HUDEP-2 (cell line): ENCODE data around the gene SDC4.
A peak's percentile ranks its signal among the peaks of the same experiment; 100 is the strongest.

ENCODE experiments used
- DNase-seq, 76 experiments: peaks; one replicate each; lab custom pipeline; 2025; ENCODE audit not compliant: unreplicated experiment in 76 of 76; lab: John Stamatoyannopoulos, UW

Gene SDC4, protein sequence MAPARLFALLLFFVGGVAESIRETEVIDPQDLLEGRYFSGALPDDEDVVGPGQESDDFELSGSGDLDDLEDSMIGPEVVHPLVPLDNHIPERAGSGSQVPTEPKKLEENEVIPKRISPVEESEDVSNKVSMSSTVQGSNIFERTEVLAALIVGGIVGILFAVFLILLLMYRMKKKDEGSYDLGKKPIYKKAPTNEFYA

DNA sequence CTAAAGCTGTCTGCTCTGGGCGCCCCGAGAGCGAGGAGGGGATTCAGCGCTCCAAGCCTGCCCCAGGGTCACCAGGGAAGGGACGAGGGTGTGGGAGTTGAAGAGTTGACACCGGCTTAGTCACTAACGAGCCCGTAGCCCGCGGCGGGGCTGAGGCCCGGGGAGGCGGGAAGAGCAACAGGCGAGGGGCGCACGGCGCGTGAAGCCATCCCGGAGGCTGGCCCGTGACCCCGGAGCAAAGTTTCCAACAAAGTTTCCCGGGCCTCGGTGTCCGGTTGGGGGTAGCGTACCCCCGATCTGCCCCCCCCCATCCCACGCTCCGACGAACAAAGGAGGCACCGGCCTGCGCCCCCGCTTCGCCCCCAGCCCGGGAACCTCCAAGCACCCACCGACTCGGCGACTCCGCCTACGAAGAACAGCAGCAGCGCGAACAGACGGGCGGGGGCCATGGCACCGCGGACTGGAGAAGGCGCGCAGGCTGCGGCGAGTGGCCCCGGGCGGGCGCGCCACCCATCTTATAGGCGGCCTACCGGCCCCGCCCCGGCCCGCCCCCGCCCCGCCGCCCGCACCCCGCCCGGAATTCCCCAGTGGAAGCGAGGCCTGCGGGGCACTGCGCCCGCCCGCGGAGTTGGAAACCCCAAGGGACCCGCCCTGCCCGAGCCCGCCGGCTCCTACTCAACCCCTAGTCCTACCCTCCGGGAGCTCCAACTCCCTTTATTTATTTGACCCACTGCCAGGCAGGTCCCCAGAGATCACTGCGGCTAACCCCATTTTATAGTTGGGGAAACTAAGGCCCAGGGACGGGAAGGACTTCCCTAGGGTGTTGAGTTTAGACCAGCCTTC lies at the start of gene SDC4:
TSS of gene SDC4 (minus strand) at position 489 of the 843 bp plus-strand sequence. CDS start at position 449, 40 bp downstream.
- peak in 47 of 76 experiments; percentile 9 to 66 (median 33) for DNase-seq

DNA sequence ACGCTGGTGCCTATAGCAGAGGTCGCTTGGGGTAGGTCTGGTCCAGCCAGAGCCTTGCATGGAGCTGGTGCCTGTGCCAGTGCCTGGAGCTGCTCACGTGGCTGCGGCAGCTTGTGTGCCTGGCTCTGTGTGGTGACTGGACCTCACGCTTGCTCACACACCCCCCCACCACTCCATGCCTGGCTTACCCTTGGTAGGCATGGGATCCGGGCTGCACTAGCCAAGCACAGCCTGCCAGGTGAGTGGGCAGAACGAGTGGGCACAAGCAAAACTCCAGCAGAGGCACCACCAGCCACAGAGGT lies 46.8 kb upstream of the SDC4 start:
- DNase-seq = no peak

DNA sequence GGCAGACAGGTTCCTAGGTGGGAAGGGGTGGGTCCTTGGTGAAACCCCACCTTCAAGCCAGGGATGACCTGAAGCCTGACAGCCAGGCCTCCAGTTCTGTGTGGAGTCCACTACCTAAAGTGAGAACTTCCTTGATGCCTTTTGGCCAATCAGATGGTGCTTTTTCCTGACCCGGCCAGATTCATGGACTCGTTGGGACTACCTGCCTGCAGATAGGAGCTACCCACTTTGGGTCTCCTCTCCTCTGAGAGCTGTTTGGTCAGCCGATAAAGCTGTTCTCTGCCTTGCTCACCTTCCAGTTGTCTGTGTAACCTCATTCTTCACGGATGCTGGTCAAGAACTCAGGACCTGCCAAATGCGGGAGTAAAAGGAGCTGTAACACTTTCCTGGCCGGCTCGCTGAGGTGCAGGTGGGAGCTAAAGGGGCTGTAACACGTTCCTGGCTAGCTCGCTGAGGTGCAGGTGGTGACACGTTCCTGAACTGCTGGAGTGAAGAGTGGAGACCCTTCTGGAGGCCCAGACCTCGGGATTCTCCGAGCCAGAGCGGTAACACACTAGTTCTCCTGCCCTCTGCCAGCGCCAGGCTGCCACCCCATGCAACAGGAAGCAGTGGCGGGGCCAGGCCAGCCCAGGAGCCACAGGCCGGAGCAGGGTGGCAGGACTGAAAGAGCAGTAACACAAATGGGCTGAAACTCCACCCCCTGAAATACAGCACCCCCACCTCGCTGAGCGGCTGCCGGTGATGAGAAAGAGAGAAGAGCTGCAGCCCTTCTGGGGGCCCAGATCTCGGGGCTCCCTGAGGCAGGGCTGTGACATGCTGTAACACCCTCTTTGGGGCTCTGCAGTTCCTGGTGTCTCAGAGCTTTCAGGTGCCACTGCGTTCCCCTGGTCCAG lies 46.2 kb upstream of the SDC4 start:
- no peak for DNase-seq

DNA sequence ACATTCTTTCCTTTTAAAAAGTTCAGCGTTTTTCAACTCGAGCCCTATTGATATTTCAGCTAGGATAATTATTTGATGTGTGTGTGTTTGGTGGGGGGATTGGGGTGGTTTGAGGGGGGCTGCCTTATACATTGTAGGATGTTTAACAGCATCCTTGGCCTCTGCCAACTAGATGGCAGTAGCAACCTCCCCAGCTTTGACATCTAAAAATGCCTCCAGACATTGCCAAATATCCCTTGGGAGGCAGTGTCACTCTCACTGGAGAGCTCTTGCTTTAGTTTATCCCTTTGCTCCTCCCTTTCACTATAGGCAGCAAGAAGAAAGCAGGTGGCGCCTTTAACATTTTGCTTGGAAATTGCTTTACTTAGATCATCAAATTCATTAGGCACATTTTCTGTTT lies 44.5 kb upstream of the SDC4 start:
- DNase-seq = peak in 2 of 76 experiments; percentile 5 to 9

DNA sequence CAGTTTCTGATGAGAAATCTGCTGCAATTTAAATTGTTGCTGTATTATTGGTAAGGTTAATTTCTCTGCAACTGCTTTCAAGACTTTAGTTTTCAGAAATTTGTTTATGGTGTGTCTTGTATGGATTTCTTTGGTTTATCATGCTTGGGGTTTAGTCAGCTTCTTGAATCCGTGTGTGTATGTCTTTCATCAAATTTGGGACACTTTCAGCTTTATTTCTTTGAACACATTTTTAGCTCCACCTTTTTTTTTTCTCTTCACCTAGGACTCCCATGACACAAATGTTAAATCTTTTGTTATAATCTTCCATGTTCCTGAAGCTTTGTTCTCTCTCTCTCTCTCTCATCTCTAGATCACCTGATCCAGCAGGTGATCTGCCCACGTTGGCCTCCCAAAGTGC lies 43.3 kb upstream of the SDC4 start:
- DNase-seq = no peak

DNA sequence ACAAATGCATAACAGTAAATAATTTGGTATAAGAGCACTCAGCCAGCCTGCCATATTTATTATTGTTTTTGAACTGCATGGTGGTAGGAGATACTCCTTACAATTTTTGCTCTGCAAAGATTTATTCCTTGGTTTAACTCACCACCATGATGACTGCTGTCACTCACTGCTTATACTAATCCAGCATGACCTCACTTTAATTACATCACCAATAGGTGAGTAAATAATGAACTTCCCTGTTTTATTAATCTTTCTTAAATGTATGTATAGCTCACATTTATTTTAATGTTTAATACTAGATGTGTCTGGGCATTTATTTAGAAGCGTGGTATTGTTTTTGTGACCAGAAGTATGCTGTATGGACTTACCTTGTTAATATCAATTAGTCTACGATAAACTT lies 42.7 kb upstream of the SDC4 start:
- DNase-seq = no peak

DNA sequence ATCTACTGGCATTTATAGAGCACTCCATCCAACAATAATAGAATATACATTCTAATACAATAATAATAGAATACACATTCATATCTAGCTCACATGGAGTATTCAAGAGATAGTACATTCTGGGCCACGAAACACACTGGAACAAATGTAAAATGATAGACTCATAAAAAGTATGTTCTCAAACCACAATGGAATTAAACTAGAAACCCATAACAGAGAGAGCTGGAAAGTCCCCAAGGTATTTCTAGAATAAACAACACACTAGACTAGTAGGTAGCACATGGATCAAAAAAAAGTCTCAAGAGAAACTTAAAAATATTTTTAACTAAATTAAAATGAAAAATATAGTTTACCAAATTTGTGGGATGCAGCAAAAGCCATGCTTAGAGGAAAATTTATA lies 39.0 kb upstream of the SDC4 start:
- DNase-seq = no peak

DNA sequence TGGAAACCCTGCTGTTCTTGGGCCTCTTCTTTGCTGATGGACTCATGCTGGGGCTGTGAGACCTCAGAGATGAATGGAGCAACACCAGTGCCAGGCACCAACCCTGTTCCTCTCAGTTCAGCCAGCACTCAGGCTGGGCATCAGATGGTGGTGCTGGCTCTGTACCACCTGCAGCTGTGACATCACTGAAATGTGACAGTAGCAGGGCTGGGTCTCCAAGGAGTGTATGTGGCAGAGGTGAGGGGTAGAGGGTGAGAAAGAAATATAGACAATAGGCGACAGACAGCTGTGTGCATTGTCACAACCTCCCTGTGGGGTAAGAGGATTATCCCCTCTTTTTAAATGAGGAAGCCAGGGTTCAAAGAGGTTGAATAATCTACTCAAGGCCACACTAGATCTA lies 30.0 kb upstream of the SDC4 start, which contains the start of gene TP53TG5:
TSS of gene TP53TG5 (minus strand) at position 135 of the 400 bp plus-strand sequence. CDS start at position 46, 89 bp downstream.
- DNase-seq = no peak

DNA sequence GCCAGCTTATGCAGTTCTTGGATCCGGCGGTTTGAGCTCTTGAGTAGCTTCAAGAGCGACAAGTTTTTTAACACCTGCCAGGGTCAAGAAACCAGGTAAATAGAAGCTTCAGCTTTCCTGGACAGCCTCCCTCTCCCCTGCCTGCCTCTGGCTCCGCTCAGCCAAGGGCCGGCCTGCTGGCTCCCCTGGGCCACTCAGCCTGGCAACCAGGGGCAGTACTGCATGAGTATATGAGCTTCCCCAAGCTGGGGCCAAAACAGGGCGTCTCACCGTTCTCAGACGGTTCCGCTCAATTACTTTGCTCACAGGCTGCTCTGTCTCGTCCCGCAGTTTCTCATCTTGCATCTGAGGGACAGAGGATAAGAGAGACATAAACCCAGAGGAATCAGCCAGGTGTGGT lies 29.0 kb upstream of the SDC4 start:
- DNase-seq = no peak

DNA sequence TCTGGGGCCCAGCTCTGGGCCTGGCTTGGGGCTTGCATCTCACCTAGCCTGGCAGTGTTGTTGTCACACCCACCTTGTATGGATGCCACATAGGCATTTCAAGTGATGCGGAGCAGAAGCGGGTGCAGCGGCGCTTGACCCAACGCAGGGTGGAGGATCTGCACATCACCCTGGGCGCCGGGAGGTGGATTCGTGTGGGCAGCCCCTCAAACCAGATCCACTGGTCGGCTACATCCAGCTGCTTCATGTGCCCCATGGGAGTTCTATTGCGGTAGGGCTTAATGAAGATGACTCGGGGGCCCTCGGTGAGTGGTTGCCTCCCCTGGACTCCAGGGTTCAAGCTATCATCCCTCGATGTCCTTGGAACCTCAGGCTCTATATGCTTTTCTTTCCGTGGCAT lies 26.7 kb upstream of the SDC4 start:
- DNase-seq = no peak

DNA sequence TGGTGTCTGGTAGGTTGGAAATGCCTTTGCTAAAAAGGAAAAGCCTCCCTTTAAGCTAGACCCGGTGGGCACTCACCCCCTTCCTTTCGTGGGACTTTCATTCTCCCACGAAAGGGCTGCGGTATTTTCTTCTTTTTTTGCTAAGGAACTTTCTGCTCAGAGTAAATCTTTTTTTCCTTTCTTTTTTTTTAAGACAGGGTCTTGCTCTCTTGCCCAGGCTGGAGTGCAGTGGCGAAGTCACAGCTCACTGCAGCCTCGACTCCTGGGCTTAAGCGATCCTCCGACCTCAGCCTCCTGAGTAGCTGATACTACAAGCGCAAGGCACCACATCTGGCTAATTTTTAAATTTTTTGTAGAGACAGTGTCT lies 25.9 kb upstream of the SDC4 start:
- DNase-seq = no peak

DNA sequence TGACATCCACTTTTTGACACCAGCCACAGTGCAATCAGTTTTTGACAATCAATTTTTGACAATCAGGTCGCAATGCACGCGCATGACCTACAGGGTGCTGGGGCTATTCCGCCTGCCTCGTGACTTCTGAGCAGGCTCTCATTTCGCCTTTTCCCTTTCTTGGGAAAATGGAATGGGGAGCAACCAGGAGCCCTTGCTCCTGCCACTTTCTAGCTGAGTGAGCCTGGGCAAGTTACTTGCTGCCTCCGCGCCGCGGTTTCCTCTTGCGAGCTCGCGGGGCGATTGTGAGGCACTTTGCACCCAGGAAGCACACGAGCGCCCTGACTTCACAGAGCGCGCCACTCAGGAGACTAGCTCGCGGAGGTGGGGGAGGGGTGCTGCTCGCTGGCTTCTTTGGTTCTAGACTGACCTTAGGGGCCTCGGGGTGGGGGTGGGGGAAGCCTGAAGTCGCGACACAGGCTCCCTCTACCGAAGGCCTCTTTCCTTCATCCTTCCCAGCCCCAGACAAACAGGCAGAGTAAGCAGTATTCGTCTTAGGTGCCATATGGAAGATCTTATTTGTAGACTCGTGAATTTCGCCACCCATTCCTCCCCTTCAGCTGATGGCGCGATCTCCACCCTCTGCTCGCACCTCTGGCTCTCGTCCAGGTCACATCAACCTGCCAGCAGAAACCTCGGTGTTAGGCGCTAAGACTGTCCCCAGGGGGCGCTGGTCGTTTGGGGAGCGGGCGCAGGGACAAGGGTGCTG lies 25.3 kb upstream of the SDC4 start:
- peak in 75 of 76 experiments; percentile 10 to 96 (median 86) for DNase-seq

DNA sequence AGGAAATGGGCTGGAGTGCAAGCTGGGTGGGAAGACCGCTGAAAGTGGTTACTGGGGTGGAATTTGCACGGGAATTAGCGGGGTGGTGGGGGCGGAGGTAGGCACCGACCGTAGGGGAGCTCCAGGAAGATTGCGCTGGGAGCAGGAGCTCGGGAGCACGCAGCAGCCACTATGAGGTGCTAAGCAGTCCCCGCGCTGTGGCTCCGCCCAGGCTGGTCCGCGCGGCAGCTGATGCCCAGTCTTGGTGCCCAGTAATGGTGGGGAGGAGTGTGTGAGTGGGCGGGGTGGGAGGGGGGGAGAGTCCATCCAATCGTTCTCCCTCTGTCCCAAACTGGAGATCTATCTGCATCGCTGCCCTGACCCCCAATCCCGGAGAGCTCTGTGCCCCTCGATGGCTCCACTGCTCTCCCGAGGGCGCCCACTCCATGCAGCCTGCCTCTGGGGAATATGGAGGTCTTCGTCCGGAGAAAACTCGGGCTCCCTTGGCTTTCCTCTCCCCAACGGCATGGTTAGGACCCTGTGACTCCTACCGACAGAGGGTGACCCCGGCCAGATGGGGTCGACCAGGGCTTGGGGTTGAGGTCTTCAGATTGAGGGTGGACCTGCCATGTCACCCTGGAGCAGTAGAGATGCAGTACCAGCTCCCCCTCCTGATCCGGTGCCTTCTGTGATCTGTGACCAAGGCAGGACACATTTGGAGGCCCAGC lies 24.6 kb upstream of the SDC4 start:
- no peak for DNase-seq

DNA sequence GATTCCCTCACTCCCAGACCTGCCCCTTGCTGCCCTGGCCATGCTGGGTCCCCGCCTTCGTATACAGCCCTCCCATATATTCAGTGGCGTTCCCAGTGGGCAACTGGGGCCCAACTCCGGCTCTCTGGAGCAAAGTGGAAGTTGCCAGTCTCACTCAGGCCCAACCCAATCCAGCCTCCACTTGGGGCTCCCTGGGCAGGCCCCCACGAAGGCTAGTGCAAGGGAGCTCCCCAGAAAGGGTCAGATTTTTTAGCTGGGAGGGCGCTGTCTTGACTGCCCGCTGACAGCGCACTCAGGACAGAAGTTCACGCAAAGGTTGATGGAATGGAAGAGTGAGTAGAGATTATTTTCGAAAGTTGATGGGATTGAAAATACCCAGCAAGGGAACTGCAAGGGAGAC lies 24.0 kb upstream of the SDC4 start:
- DNase-seq = no peak

DNA sequence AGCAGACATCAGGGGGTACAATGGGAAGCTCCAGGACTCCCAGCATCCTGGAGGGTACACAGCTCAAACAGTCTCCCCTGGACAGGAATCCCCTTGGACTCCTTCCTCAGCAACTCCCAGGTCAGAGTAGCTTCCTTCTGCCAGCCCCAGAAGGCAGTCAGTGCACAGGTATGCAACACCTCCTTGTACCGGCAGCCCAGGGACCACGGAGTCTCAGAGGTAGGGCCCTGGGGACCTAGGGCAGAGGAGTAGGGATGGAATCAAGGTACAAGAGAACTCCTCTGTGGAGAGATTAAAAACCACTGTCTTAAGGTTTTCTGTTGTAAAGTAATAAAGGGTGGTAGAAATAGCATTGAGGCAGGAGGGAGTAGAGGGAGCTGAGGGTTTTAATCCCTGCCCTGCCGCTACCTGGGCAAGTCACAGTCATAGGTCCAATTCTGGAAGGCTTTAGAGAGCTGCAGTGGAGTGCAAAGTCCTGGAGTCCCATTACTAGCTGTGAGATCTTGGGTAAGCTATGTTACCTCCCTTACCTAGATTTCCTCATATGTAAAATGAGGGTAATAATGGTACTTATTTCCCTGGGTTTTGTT lies 22.4 kb upstream of the SDC4 start:
- DNase-seq = no peak

DNA sequence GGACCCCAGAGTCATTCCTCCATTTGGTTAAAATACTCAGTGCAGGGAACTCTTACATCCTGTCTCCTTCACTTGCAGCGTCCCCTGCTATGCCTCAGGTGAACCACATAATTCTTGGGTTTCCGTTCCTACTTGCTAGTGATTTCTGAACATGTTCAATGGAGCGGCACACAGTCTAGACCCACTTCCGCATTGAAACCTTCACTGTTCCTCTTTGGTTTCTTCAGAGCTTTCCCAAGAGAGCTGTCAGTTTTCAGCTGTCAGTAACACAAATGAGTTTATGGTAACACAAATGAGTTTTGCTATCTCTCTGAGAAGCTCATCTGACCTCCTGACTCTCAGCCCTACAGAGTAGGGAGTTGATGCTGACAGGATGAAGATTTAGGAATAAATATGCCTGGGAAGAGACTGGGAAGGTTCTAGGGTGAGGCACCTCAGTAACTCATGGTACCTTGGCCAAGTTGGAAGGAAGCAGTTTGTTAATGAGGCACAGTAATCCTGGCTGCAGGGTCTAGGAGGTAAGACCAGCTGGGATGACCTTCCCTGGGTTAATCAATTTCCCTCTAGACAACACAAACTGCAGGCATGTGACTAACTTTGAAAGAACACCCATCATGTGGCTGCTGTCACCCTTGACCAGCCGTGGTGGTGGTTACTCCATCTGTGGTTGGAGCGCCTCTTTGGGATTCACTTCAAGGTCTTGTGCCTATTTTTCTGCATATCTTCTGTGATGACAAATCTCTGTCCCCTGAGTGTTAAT lies 20.2 kb upstream of the SDC4 start:
- no peak for DNase-seq

DNA sequence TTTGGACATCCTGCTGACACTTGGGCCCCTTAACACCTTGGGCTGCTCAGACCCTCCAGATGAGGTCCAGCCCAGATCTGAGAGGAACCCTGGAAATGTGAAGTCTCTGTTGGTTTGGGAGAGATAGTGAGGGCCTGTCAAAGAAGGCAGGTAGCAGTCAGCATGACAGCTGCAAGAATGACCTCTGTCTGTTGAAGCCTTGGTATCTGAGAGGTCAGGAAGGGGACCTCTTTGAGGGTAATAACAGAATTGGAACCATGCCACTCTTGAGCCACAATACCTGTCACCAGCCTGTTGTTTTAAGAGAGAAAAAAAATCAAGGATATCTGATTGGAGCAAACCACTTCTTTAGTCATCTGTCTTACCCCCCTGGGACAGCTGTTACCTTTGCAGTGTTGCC lies 18.9 kb upstream of the SDC4 start:
- DNase-seq = no peak

DNA sequence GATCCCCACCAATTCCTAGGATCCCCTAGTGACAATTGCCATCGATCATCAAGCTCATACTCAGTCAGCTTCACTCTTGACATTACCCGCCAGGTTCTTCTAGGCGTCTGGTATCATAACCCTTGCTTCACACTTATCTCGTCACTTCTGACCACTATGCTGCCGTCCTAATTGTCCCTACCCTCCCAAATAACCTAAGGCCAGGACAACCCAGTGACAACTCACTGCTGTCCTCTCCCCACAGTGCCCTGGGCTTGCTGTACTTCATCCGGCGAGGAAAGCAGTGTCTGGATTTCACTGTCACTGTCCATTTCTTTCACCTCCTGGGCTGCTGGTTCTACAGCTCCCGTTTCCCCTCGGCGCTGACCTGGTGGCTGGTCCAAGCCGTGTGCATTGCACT lies 18.4 kb upstream of the SDC4 start:
- DNase-seq = no peak

DNA sequence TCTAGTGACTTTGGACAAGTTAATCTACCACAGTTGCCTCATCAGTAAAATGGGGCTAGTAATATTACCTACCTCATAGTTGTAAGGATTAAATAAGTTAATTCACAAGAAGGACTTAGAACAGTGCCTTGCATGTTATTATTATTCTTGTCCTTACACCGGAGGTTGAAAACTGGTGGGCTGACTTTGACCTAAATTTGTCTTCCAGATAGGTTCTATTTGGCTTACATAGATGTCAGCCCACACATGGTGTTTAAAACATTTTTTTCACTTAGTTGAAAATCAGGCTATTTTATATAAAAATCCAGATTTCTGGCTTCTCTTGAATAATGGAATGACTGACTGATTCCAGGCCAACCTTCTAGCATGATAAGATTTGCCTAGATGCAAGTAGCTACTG lies 18.0 kb upstream of the SDC4 start:
- DNase-seq = no peak
